PC-9 (cell line): ENCODE data around the gene GABRB1. TPM values are rescaled to one million over a fixed set of nuclear protein-coding genes. Genes with fewer than 3 reads are reported as not detected.

Source experiments
- BruUV-seq: library from RNA; stranded (reverse); fragments of 400-500 nt; replicated peaks from 2 replicates; lab custom pipeline; 2021; lab: Mats Ljungman, UMichigan
- CTCF ChIA-PET: fragments of 300-600 bp; sonication (Branson Sonifier 250); formaldehyde crosslinking; loops from one replicate; lab custom pipeline; 2022; ENCODE audit warnings: antibody characterized with exemption; lab: Charles Lee
- POLR2A ChIA-PET: fragments of 300-600 bp; sonication (Branson Sonifier 250); formaldehyde crosslinking; loops from one replicate; lab custom pipeline; 2022; ENCODE audit warnings: antibody characterized with exemption; ENCODE audit not compliant: unreplicated experiment; lab: Charles Lee
- DNase-seq, 2 experiments: peaks; one replicate each; pipeline versions ENCODE4 v3.0.0 to v3.0.0-alpha.2; 2015 to 2022; ENCODE audit warnings: mixed read lengths in 1 of 2
- H2AFZ ChIP-seq: fragments of 200-600 bp; sonication (generic); 2 replicates; pipeline ENCODE4 v1.8.1; 2017; ENCODE audit warnings: antibody characterized with exemption
- H3F3A ChIP-seq: fragments of 200-600 bp; sonication (generic); 2 replicates; pipeline ENCODE4 v1.8.1; 2017; ENCODE audit warnings: antibody characterized with exemption, mild to moderate bottlenecking, low read depth; ENCODE audit not compliant: insufficient read depth
- H3K27ac ChIP-seq: fragments of 200-600 bp; sonication (generic); 2 replicates; pipeline ENCODE4 v1.6.1; 2016; ENCODE audit warnings: mixed run types
- H3K27me3 ChIP-seq: fragments of 200-600 bp; sonication (generic); 2 replicates; pipeline ENCODE4 v1.6.1; 2016; ENCODE audit warnings: low read depth, mixed run types; ENCODE audit not compliant: insufficient read depth
- H3K36me3 ChIP-seq: fragments of 200-600 bp; sonication (generic); 2 replicates; pipeline ENCODE4 v1.6.1; 2016; ENCODE audit warnings: low read depth, mixed run types
- H3K4me1 ChIP-seq: fragments of 200-600 bp; sonication (generic); replicated peaks from 2 replicates; pipeline ENCODE4 v1.6.1; 2016; ENCODE audit warnings: mixed run types; ENCODE audit not compliant: insufficient read depth
- H3K4me2 ChIP-seq: fragments of 200-600 bp; sonication (generic); 2 replicates; pipeline ENCODE4 v1.6.1; 2017; ENCODE audit warnings: mixed run types
- H3K4me3 ChIP-seq: fragments of 200-600 bp; sonication (generic); 2 replicates; pipeline ENCODE4 v1.6.1; 2016; ENCODE audit warnings: mixed run types
- H3K79me2 ChIP-seq: fragments of 200-600 bp; sonication (generic); 2 replicates; pipeline ENCODE4 v1.6.1; 2017; ENCODE audit warnings: low read depth, mixed run types
- H3K9me2 ChIP-seq: fragments of 200-600 bp; sonication (generic); 2 replicates; pipeline ENCODE4 v1.8.1; 2017; ENCODE audit warnings: mild to moderate bottlenecking; ENCODE audit not compliant: insufficient read depth
- H3K9me3 ChIP-seq: fragments of 200-600 bp; sonication (generic); 2 replicates; pipeline ENCODE4 v1.8.1; 2016; ENCODE audit warnings: low read depth; ENCODE audit not compliant: insufficient read depth
- H4K20me1 ChIP-seq: fragments of 200-600 bp; sonication (generic); 2 replicates; pipeline ENCODE4 v1.8.1; 2017; ENCODE audit not compliant: insufficient read depth
- CTCF ChIP-seq: fragments of 200-600 bp; sonication (generic); conservative IDR thresholded peaks from 2 replicates; pipeline ENCODE4 v1.6.1; 2017; ENCODE audit warnings: mixed run types, antibody characterized with exemption, mild to moderate bottlenecking, moderate library complexity
- EZH2 ChIP-seq: fragments of 200-600 bp; sonication (generic); IDR thresholded peaks from 2 replicates; pipeline ENCODE4 v1.8.0; 2017; ENCODE audit warnings: antibody characterized with exemption, low read depth
- intact Hi-C: fragments of 100-400 bp; cut with micrococcal nuclease; formaldehyde crosslinking; loops from one replicate; pipeline ENCODE4 v1.10.0; 2022; ENCODE audit not compliant: unreplicated experiment
- total RNA-seq: library from RNA; stranded (reverse); gene quantifications from 2 replicates; pipeline ENCODE4 v1.2.3, GENCODE V29; 2021

Gene GABRB1
- total RNA-seq, 1 experiment from 2014 or later, result not detected

GRCh38 chr4:47031751-47032404, 511 bp downstream of the GABRB1 start:
- DNase-seq, result no peak
- no peak for TF ChIP-seq CTCF
- TF ChIP-seq EZH2, result no peak
- H2AFZ ChIP-seq, result peak overlapping the region; percentile 79
- no peaks in the 10 kb centered on the region for H3K9me3 ChIP-seq
- BruUV-seq, result no TSS peak
- H3K4me1 ChIP-seq, result no peaks in the 10 kb centered on the region
- H3K79me2 ChIP-seq, result no peaks in the 10 kb centered on the region
- no peaks in the 10 kb centered on the region for H4K20me1 ChIP-seq
- intact Hi-C loops, result loop anchor here (1.0 kb wide), 1 partner anchor 188 kb away; no protein-coding TSS in a partner anchor
- H3K27ac ChIP-seq, result no peak overlapping the region
- peak overlapping the region; percentile 54; the same call in 1 of the 2 replicates for H3K4me3 ChIP-seq
- H3K36me3 ChIP-seq, result no peaks in the 10 kb centered on the region
- peak overlapping the region; percentile 82 for H3K4me2 ChIP-seq
- no peaks in the 10 kb centered on the region for H3F3A ChIP-seq
- ChIA-PET POLR2A (no interaction called here), CTCF (no interaction called here)
- no peaks in the 10 kb centered on the region for H3K9me2 ChIP-seq
- H3K27me3 ChIP-seq, result no peaks in the 10 kb centered on the region

- Histone ChIP-seq H4K20me1 (no peaks in the 10 kb centered on the region), H3K36me3 (no peaks in the 10 kb centered on the region), H3K27me3 (no peaks in the 10 kb centered on the region), H2AFZ (peak overlapping the region; percentile 79), H3K4me3 (peak overlapping the region; percentile 54), H3F3A (no peaks in the 10 kb centered on the region), H3K27ac (no peak overlapping the region), H3K79me2 (no peaks in the 10 kb centered on the region), H3K9me2 (no peaks in the 10 kb centered on the region), H3K4me1 (no peaks in the 10 kb centered on the region), H3K4me2 (peak overlapping the region; percentile 82), H3K9me3 (no peaks in the 10 kb centered on the region)
- intact Hi-C loops, result loop anchor here (1.0 kb wide), 1 partner anchor 188 kb away; no protein-coding TSS in a partner anchor
- ChIA-PET CTCF (no interaction called here), POLR2A (no interaction called here)
- BruUV-seq, result no TSS peak
- TF ChIP-seq CTCF (peak; percentile 66), EZH2 (no peak)
- peak in 1 of 2 experiments; percentile 38 for DNase-seq
Measured at GRCh38 chr4:47032405-47033106, 1.2 kb downstream of the GABRB1 start.

- Histone ChIP-seq H3K27ac (no peak overlapping the region), H3K27me3 (no peaks in the 10 kb centered on the region), H3K4me1 (no peaks in the 10 kb centered on the region), H3K9me3 (no peaks in the 10 kb centered on the region), H4K20me1 (no peaks in the 10 kb centered on the region), H3F3A (no peaks in the 10 kb centered on the region), H3K9me2 (peaks cover 3% of the 10 kb centered on the region; the same call in 1 of the 2 replicates), H3K4me3 (no peak overlapping the region), H3K79me2 (no peaks in the 10 kb centered on the region), H3K4me2 (no peak overlapping the region), H2AFZ (no peak overlapping the region), H3K36me3 (no peaks in the 10 kb centered on the region)
- DNase-seq, result no peak
- ChIA-PET CTCF (no interaction called here), POLR2A (no interaction called here)
- intact Hi-C loops, result no loop called here
- no TSS peak for BruUV-seq
- TF ChIP-seq CTCF (no peak), EZH2 (no peak)
Measured at GRCh38 chr4:47038263-47038662, 6.9 kb downstream of the GABRB1 start.
